Bronchial epithelial cell (primary cell): Measurements from ENCODE around the gene RPTOR. TPM values are rescaled to one million over a fixed set of nuclear protein-coding genes. Genes with fewer than 3 reads are reported as not detected.

Experiments used
- DNase-seq: peaks from one replicate; pipeline ENCODE4 v3.0.0-alpha.2; 2010; ENCODE audit warnings: low read depth
- FAIRE-seq: peaks from 2 replicates; lab custom pipeline; 2011; peaks lifted over from hg19 to GRCh38; lab: Jason Lieb, UNC
- H3K27me3 ChIP-seq: 2 replicates; pipeline ENCODE4 v1.5.1; 2011; ENCODE audit warnings: low read length; ENCODE audit not compliant: control insufficient read depth, insufficient read depth
- H3K36me3 ChIP-seq: 2 replicates; pipeline ENCODE4 v1.5.1; 2011; ENCODE audit warnings: low read length; ENCODE audit not compliant: control insufficient read depth, insufficient read depth
- H3K4me3 ChIP-seq: 2 replicates; pipeline ENCODE4 v1.5.1; 2011; ENCODE audit warnings: mild to moderate bottlenecking, low read depth, low read length, control low read depth
- total RNA-seq: library from RNA; depleted of rRNA; stranded (reverse); fragments of >200 nt; gene quantifications from 2 replicates; pipeline ENCODE4 v1.2.1, GENCODE V29; 2014
- TF ChIP-seq, protein P1 (sequence below): IDR thresholded peaks from 2 replicates; pipeline ENCODE4 v1.5.1; 2011; ENCODE audit warnings: mild to moderate bottlenecking, moderate library complexity, low read length, control low read depth, inconsistent platforms; ENCODE audit not compliant: insufficient read depth, severe bottlenecking

Gene RPTOR
- total RNA-seq, 1 donor from 2014 or later = 14.0 TPM

DNA sequence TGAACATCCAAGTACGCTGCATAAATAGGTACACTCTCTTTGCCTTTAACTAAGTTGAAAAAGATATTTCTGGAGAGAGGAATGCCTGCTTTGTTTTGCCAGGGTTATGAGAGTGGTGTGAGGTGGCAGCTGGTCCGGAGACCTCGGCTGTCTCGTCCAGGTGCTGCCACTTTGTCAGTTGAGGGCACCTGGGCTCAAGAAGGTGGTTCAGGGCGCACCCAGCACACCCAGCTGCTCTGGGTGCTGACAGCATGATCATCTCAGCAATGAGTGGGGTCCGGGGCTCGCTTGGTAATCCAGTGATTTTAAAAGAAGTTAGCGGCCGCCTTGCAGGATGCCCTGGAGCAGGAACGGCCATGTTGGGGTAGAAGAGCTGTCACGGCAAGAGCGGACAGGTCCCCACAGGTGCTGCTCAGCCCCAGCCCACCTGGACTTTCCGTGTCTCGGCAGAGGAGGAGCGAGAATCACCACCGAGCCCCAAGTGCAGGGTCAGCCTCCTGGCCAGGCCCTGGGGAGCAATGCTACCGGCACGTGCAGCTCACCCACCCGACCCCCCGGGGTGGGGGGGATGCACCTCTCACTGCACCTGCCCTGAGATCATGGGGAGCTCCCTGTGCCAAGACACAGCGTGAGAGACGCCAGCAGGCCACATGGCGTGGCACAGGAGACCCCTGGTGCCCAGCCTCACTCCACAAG is 379.6 kb downstream of the RPTOR start:
- TF ChIP-seq, protein P1, sequence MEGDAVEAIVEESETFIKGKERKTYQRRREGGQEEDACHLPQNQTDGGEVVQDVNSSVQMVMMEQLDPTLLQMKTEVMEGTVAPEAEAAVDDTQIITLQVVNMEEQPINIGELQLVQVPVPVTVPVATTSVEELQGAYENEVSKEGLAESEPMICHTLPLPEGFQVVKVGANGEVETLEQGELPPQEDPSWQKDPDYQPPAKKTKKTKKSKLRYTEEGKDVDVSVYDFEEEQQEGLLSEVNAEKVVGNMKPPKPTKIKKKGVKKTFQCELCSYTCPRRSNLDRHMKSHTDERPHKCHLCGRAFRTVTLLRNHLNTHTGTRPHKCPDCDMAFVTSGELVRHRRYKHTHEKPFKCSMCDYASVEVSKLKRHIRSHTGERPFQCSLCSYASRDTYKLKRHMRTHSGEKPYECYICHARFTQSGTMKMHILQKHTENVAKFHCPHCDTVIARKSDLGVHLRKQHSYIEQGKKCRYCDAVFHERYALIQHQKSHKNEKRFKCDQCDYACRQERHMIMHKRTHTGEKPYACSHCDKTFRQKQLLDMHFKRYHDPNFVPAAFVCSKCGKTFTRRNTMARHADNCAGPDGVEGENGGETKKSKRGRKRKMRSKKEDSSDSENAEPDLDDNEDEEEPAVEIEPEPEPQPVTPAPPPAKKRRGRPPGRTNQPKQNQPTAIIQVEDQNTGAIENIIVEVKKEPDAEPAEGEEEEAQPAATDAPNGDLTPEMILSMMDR = no peak

DNA sequence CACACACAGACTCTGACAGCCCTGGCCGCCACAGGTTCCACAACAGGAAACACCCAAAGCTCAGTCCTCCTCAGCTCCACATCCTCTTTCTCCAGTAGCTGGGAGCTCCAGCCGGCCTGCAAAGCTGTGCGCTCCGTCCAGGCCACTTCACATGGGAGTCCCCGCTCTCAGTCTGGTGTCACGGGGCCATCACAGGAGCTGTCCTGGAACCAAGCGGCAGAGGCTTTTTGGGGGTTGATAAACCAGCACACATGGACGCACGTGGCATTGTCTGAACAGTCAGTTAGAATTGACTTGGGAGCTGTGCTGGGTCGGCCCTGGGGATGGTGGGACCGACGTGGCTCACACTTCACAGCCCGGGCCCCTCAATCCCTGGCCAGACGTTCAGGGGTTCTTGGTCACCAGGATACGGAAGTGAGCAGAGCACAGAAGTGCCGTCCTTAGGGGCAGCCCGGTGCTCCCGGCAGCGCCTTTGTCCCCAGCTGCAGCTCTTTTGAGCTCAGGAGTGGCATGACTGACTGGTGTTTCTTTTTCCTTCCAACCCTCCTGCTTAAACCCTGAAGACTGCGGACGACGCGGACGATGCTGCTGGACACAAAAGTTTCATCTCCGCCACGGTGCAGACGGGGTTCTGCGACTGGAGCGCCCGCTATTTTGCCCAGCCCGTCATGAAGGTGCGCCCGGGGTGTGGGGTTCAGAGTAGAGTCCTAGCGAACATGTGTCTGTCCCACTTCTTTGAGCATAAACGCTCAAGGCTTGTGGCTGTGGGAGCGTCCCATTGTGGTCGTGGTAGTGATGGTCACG is 380.4 kb downstream of the RPTOR start:
- TF ChIP-seq, protein P1 = no peak
- Histone ChIP-seq H3K27me3 (no peaks in the 10 kb centered on the region), H3K4me3 (no peak overlapping the region), H3K36me3 (peaks cover 17% of the 10 kb centered on the region)
- FAIRE-seq = no peak
- no peak for DNase-seq

More for the DNA sequence above, 379.6 kb downstream of the RPTOR start:
- FAIRE-seq = no peak
- Histone ChIP-seq H3K4me3 (no peak overlapping the region), H3K36me3 (peaks cover 17% of the 10 kb centered on the region), H3K27me3 (no peaks in the 10 kb centered on the region)
- DNase-seq = no peak

DNA sequence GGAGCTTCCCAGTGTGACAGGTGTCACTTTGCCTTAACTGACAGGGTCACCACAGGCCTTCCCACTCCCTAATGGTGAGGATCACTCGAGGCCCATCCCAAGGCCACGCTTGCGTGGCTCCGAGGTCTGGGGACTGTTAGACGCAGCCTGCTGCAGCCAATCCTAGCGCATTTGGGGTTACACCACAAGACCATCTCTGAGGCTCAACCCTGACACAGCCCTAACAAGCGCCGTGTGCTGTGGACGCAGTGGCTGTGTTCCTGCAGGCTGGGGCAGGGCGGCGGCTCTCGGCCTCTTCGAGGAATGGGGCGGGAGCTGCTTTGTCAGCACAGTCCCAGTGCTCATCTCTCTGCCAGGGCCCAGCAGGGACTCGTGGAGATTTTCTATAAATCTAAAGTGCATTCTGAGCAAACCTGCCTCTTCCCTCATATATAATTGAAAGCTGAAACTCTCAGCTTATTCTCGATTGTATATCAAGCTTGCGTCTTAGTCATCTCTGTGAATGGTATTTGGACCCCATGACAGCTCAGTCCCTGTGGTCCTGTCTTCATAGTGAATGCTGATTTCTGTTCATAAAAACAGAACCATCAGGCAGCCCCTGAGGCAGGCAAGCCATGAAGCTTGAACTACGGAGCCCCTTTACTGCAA is 381.2 kb downstream of the RPTOR start:
- DNase-seq (no peak), FAIRE-seq (no peak)
- TF ChIP-seq, protein P1 = no peak
- Histone ChIP-seq H3K4me3 (no peak overlapping the region), H3K36me3 (peaks cover 20% of the 10 kb centered on the region), H3K27me3 (no peaks in the 10 kb centered on the region)

DNA sequence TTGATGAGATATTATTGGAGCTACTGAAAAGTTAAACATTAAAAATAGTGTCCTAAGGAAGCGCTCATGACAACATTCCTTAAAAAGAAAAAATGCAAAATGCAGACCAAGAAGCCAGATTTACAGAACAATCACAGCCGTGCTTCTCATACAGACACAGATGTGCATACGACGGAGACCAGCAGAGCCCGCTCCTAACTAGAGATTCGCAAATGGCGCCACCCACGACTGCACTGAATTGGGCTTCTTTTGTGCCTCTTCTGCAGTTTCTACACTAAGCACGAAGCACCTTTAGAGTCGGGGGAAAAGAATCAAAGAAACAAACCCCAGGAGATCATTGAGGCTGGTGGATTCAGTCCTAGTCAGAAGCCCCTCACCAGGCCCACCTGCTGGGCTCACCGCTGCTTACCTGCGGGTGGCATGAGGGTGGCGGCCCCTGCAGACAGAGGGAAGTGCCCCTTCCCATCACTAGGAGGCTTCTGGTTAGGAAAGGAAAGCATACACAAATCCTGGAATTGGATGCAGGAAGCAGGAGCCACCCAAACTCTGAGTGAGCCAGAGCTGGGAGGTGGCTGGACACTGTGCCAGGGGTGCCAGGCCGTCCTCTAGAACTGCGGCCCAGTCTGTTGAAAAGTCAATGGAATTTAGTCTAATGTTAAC is 382.1 kb downstream of the RPTOR start:
- TF ChIP-seq, protein P1 = no peak
- DNase-seq (no peak), FAIRE-seq (no peak)
- H3K27me3 ChIP-seq = no peaks in the 10 kb centered on the region
- H3K4me3 ChIP-seq = no peak overlapping the region
- H3K36me3 ChIP-seq = peaks cover 20% of the 10 kb centered on the region

DNA sequence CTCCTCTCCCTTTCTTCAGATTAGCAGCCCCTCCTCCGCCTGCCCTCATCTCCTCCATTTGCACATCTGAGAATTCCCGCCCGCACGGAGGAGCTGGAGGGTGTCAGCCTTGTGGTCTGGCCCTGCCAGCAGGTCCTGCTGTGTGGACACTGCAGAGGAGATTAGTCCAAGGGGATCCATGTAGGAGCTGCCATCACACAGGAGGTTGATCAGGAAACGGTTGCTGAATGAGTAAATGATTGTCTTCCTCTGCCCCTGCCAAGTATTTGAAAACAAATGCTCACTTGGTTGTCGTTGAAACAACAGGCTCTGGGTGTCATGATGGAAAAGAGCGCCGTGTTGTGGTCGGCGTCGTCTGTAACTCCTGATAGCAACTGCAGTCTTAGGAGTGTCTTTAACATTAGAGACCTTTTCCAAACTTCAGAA is 383.2 kb downstream of the RPTOR start:
- DNase-seq (no peak), FAIRE-seq (peak; percentile 47)
- TF ChIP-seq, protein P1 = no peak
- peaks cover 18% of the 10 kb centered on the region for H3K36me3 ChIP-seq
- no peak overlapping the region for H3K4me3 ChIP-seq
- no peaks in the 10 kb centered on the region for H3K27me3 ChIP-seq
